ENCODE data around the gene DHX29. TPM values are rescaled to one million over a fixed set of nuclear protein-coding genes. Genes with fewer than 3 reads are reported as not detected.
"Not testable (repeated sequence)": the region's sequence is repeated elsewhere in the genome, so short reads cannot be mapped to it uniquely, and the experiment has no call there.

Gene DHX29
- total RNA-seq, 1 experiment from 2014 or later: 28.4 TPM

GRCh38 chr5:55324815-55325418, 17.4 kb upstream of the DHX29 start:
- Histone ChIP-seq H3K27me3 (ENCODE audit: control insufficient read depth, insufficient read depth, low read length) (no peaks in the 10 kb centered on the region), H3K4me3 (ENCODE audit: insufficient read depth, low read depth, low read length) (no peak overlapping the region), H3K36me3 (replicated peaks; ENCODE audit: control insufficient read depth, insufficient read depth, low read length) (peaks cover 6% of the 10 kb centered on the region)
- no peak for DNase-seq

- no peak for DNase-seq
- Histone ChIP-seq H3K27me3 (ENCODE audit: control insufficient read depth, insufficient read depth, low read length) (no peaks in the 10 kb centered on the region), H3K36me3 (replicated peaks; ENCODE audit: control insufficient read depth, insufficient read depth, low read length) (peaks cover 6% of the 10 kb centered on the region), H3K4me3 (ENCODE audit: insufficient read depth, low read depth, low read length) (no peak overlapping the region)
Measured at GRCh38 chr5:55324006-55324405, 16.5 kb upstream of the DHX29 start.

- Histone ChIP-seq H3K4me3 (ENCODE audit: insufficient read depth, low read depth, low read length) (no peak overlapping the region), H3K36me3 (replicated peaks; ENCODE audit: control insufficient read depth, insufficient read depth, low read length) (peaks cover 3% of the 10 kb centered on the region; the same call in 1 of the 2 replicates), H3K27me3 (ENCODE audit: control insufficient read depth, insufficient read depth, low read length) (no peaks in the 10 kb centered on the region)
- no peak for DNase-seq
Measured at GRCh38 chr5:55320571-55320970, 13.1 kb upstream of the DHX29 start.

GRCh38 chr5:55319491-55319890, 12.0 kb upstream of the DHX29 start:
- Histone ChIP-seq H3K27me3 (ENCODE audit: control insufficient read depth, insufficient read depth, low read length) (no peaks in the 10 kb centered on the region), H3K4me3 (ENCODE audit: insufficient read depth, low read depth, low read length) (no peak overlapping the region), H3K36me3 (replicated peaks; ENCODE audit: control insufficient read depth, insufficient read depth, low read length) (peaks cover 3% of the 10 kb centered on the region; the same call in 1 of the 2 replicates)
- no peak for DNase-seq

- not testable (repeated sequence) for H3K36me3 ChIP-seq (replicated peaks; ENCODE audit: control insufficient read depth, insufficient read depth, low read length); DNase-seq; H3K27me3 ChIP-seq (ENCODE audit: control insufficient read depth, insufficient read depth, low read length); H3K4me3 ChIP-seq (ENCODE audit: insufficient read depth, low read depth, low read length)
Measured at GRCh38 chr5:55318237-55318636, 10.7 kb upstream of the DHX29 start.

- H3K27me3 ChIP-seq (ENCODE audit: control insufficient read depth, insufficient read depth, low read length): no peaks in the 10 kb centered on the region
- no peaks in the 10 kb centered on the region for H3K36me3 ChIP-seq (replicated peaks; ENCODE audit: control insufficient read depth, insufficient read depth, low read length)
- no peak for DNase-seq
- no peak overlapping the region for H3K4me3 ChIP-seq (ENCODE audit: insufficient read depth, low read depth, low read length)
Measured at GRCh38 chr5:55316837-55317236, 9.3 kb upstream of the DHX29 start.

GRCh38 chr5:55316289-55316688, 8.8 kb upstream of the DHX29 start:
- no peak for DNase-seq
- no peaks in the 10 kb centered on the region for H3K36me3 ChIP-seq (replicated peaks; ENCODE audit: control insufficient read depth, insufficient read depth, low read length)

GRCh38 chr5:55313870-55314617, 6.5 kb upstream of the DHX29 start:
- Histone ChIP-seq H3K27me3 (ENCODE audit: control insufficient read depth, insufficient read depth, low read length) (no peaks in the 10 kb centered on the region), H3K4me3 (ENCODE audit: insufficient read depth, low read depth, low read length) (no peak overlapping the region), H3K36me3 (replicated peaks; ENCODE audit: control insufficient read depth, insufficient read depth, low read length) (no peaks in the 10 kb centered on the region)
- DNase-seq: no peak

More at GRCh38 chr5:55316289-55316688, 8.8 kb upstream of the DHX29 start:
- no peaks in the 10 kb centered on the region for H3K27me3 ChIP-seq (ENCODE audit: control insufficient read depth, insufficient read depth, low read length)
- H3K4me3 ChIP-seq (ENCODE audit: insufficient read depth, low read depth, low read length): no peak overlapping the region

- no peak for DNase-seq
- Histone ChIP-seq H3K27me3 (ENCODE audit: control insufficient read depth, insufficient read depth, low read length) (no peaks in the 10 kb centered on the region), H3K4me3 (ENCODE audit: insufficient read depth, low read depth, low read length) (peak overlapping the region; percentile 96), H3K36me3 (replicated peaks; ENCODE audit: control insufficient read depth, insufficient read depth, low read length) (no peaks in the 10 kb centered on the region)
Measured at GRCh38 chr5:55308254-55308836, 851 bp upstream of the DHX29 start.

GRCh38 chr5:55306641-55307382, 682 bp downstream of the DHX29 start:
- Histone ChIP-seq H3K4me3 (ENCODE audit: insufficient read depth, low read depth, low read length) (peak overlapping the region; percentile 96), H3K36me3 (replicated peaks; ENCODE audit: control insufficient read depth, insufficient read depth, low read length) (no peaks in the 10 kb centered on the region), H3K27me3 (ENCODE audit: control insufficient read depth, insufficient read depth, low read length) (no peaks in the 10 kb centered on the region)
- no peak for DNase-seq

GRCh38 chr5:55305345-55305744, 2.1 kb downstream of the DHX29 start:
- H3K36me3 ChIP-seq (replicated peaks; ENCODE audit: control insufficient read depth, insufficient read depth, low read length): no peaks in the 10 kb centered on the region
- no peaks in the 10 kb centered on the region for H3K27me3 ChIP-seq (ENCODE audit: control insufficient read depth, insufficient read depth, low read length)
- no peak for DNase-seq
- no peak overlapping the region for H3K4me3 ChIP-seq (ENCODE audit: insufficient read depth, low read depth, low read length)

- no peak for DNase-seq
- Histone ChIP-seq H3K27me3 (ENCODE audit: control insufficient read depth, insufficient read depth, low read length) (no peaks in the 10 kb centered on the region), H3K4me3 (ENCODE audit: insufficient read depth, low read depth, low read length) (no peak overlapping the region), H3K36me3 (replicated peaks; ENCODE audit: control insufficient read depth, insufficient read depth, low read length) (no peaks in the 10 kb centered on the region)
Measured at GRCh38 chr5:55304584-55304983, 2.9 kb downstream of the DHX29 start.

GRCh38 chr5:55303238-55303690, 4.2 kb downstream of the DHX29 start:
- Histone ChIP-seq H3K4me3 (ENCODE audit: insufficient read depth, low read depth, low read length) (no peak overlapping the region), H3K27me3 (ENCODE audit: control insufficient read depth, insufficient read depth, low read length) (no peaks in the 10 kb centered on the region), H3K36me3 (replicated peaks; ENCODE audit: control insufficient read depth, insufficient read depth, low read length) (no peaks in the 10 kb centered on the region)
- DNase-seq: no peak

GRCh38 chr5:55300890-55301289, 6.6 kb downstream of the DHX29 start:
- no peaks in the 10 kb centered on the region for H3K36me3 ChIP-seq (replicated peaks; ENCODE audit: control insufficient read depth, insufficient read depth, low read length)
- DNase-seq: no peak
- no peak overlapping the region for H3K4me3 ChIP-seq (ENCODE audit: insufficient read depth, low read depth, low read length)
- H3K27me3 ChIP-seq (ENCODE audit: control insufficient read depth, insufficient read depth, low read length): no peaks in the 10 kb centered on the region
